Urinary bladder (tissue), 4 donors: ENCODE measurements around the gene IL1RN. TPM values are rescaled to one million over a fixed set of nuclear protein-coding genes. Genes with fewer than 3 reads are reported as not detected.

ENCODE experiments used
- DNase-seq: peaks from one replicate; pipeline ENCODE4 v3.0.0-alpha.2; 2015; ENCODE audit errors: extremely low spot score
- H3K27ac ChIP-seq: one replicate; pipeline ENCODE4 v1.5.1; 2013; ENCODE audit warnings: low read depth, mild to moderate bottlenecking, moderate library complexity
- H3K36me3 ChIP-seq: one replicate; pipeline ENCODE4 v1.6.1; 2013; ENCODE audit warnings: mild to moderate bottlenecking, moderate library complexity; ENCODE audit not compliant: insufficient read depth
- H3K4me1 ChIP-seq: one replicate; pipeline ENCODE4 v1.6.1; 2013; ENCODE audit warnings: mild to moderate bottlenecking, moderate library complexity; ENCODE audit not compliant: insufficient read depth
- H3K4me3 ChIP-seq: one replicate; pipeline ENCODE4 v1.5.1; 2013; ENCODE audit warnings: low read depth, low read length
- WGBS: extraction: QIAGEN DNeasy Blood & Tissue Kit; methylation state at CpG from one replicate; pipeline ENCODE4 v1.1.7; 2013; 5-methylcytosine and 5-hydroxymethylcytosine counted together
- polyA plus RNA-seq: library from polyadenylated mRNA; stranded (reverse); fragments of 200-250 nt; gene quantifications from one replicate; pipeline ENCODE4 v1.2.3, GENCODE V29; 2013
- total RNA-seq: library from RNA; depleted of rRNA; stranded (reverse); fragments of >200 nt; gene quantifications from one replicate; pipeline ENCODE4 v1.2.3, GENCODE V29; 2014
- donor health status: healthy with polysubstance abuse.
- donor health status: healthy.

Gene IL1RN
- total and polyA plus RNA-seq, 2 donors: 4.9 to 6.7 TPM

DNA sequence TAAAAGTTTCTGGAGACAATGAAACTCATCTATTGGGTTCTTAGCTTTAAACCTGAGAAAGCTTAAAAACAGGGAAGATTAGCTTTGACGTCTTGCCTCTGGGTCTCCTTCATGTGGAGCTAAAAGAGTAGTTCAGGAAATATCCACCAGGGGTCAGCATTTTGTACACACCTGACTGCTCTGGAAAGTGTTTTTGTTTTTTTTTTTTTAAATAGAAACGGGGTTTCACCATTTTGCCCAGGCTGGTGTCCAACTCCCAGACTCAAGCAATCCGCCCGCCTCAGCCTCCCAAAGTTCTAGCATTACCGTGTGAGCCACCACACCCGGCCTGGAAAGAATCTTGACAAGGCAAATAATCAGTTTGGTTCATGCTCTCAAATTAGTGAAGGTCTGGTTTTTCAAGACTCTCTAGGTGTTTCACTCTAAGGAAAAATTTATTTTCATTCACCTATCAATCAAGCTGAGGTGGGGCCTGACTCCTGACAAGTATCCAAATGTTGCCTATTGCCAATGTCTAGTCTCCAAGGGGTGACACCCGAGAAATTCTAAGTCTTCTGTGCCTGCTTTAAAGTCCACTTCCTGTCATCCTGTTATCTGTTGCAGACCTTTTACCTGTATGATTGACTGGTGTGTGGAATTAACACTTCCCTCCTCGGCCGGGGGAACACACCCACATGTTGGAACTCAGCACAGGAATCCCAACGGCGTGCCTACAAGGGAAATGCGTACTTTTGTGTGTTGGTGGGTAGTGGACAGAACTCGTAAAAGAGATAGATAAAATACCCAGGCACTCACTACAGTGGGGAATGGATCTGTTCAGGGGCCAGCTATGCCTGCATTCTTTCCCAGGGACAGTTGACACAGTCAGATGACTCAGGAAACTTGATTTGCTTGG lies 11.3 kb downstream of the IL1RN start:
- no peak overlapping the region for H3K4me3 ChIP-seq
- H3K27ac ChIP-seq: no peak overlapping the region
- WGBS: 32% methylated on average over 13 of the region's 13 CpGs
- no peaks in the 10 kb centered on the region for H3K36me3 ChIP-seq
- no peaks in the 10 kb centered on the region for H3K4me1 ChIP-seq
- peak; percentile 53 for DNase-seq

DNA sequence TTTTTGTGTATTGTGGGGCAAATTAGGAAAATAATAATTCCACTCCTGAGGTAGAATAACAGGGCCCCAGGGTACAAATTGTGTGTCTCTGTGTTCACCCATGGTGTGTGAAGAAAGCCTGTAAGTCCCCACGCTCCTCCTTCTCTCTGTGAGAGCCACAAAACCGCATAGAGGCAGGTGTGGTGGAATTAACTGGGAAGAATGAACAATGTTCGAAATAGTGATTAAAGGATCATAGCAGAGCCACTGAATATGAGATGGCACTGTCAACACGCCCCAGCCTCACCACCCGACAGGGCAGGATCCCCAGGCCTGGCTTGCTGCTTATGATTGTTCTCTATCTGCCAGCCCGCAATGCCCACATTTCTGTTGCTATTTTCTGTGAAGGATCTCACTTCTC lies 14.1 kb downstream of the IL1RN start:
- Histone ChIP-seq H3K27ac (no peak overlapping the region), H3K4me1 (no peaks in the 10 kb centered on the region), H3K36me3 (no peaks in the 10 kb centered on the region), H3K4me3 (no peak overlapping the region)
- DNase-seq: no peak
- WGBS: 93% methylated on average over 6 of the region's 6 CpGs

DNA sequence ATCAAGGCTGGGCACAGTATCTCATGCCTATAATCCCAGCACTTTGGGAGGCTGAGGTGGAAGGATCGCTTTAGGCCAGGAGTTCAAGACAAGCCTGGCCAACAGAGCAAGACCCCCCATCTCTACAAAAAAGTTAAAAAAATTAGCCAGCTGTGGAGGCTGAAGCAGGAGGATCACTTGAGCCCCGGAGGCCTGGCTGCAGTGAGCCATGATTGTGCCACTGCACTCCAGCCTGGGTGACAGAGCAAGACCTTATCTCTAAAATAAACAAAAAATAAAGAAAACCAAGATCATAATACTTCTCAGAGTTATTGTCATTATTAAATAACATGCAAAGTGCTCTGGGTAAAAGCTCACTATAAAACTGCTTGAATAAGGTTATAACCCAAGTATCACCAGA lies 14.9 kb downstream of the IL1RN start:
- no peak overlapping the region for H3K4me3 ChIP-seq
- H3K36me3 ChIP-seq: no peaks in the 10 kb centered on the region
- H3K4me1 ChIP-seq: no peaks in the 10 kb centered on the region
- 84% methylated on average over 2 of the region's 2 CpGs for WGBS
- no peak overlapping the region for H3K27ac ChIP-seq
- no peak for DNase-seq

DNA sequence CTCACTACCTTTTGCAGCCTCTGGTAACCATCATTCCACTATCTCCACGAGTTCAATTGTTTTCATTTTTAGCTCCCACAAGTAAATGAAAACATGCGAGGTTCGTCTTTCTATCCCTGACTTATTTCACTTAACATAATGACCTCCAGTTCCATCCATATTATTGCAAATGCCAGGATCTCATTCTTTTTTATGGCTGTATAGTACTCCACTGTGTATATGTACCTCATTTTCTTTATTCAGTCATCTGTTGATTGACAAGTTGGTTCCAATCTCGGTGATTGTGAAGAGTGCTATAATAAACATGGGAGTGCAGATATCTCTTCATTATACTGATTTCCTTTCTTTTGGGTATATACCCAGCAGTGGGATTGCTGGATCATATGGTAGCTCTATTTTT lies 16.9 kb downstream of the IL1RN start:
- Histone ChIP-seq H3K27ac (no peak overlapping the region), H3K4me3 (no peak overlapping the region), H3K4me1 (no peaks in the 10 kb centered on the region), H3K36me3 (no peaks in the 10 kb centered on the region)
- no peak for DNase-seq
- 87% methylated on average over 4 of the region's 4 CpGs for WGBS

DNA sequence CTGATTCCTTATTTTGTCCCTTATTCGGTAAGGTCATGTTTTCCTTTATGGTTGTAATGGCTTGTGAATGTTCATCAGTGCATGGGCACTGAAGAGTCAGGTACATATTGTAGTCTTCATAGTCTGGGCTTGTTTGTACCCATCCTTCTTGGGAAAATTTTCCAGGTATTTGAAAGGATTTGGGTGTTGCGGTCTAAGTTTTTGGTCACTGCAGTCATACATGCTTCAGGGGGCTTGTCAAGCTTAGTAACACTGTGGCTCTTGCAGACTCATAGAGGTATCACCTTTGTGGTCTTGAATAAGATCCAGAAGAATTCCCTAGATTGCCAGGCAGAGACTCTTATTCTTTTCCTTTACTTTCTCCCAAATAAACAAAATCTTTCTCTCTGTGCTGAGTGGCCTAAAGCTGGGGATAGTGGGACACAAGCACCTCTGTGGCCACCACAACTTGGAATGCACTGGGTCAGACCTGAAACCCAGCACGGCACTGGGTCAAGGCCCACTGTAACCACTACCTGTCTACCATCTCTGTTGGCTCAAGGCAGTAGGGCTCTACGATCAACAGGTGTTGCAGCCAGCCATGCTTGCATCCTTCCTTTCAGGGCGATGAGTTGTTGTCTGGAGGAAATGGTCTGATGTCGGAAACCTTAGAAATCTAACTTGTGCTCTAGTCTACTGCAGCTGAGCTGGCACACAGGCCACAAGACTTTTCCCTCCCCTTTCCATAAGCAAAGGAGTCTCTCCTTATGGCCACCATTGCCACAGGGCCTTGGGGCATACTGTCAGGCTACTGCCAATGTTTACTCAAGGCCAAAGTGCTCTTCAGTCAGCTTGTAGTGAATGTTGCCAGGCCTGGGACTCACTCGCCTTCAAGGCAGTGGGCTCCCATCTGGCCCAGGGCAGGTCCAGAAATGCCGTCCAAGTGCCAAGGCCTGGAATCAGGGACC lies 21.5 kb downstream of the IL1RN start:
- H3K36me3 ChIP-seq: no peaks in the 10 kb centered on the region
- 79% methylated on average over 8 of the region's 8 CpGs for WGBS
- no peaks in the 10 kb centered on the region for H3K4me1 ChIP-seq
- no peak for DNase-seq
- no peak overlapping the region for H3K4me3 ChIP-seq
- no peak overlapping the region for H3K27ac ChIP-seq

DNA sequence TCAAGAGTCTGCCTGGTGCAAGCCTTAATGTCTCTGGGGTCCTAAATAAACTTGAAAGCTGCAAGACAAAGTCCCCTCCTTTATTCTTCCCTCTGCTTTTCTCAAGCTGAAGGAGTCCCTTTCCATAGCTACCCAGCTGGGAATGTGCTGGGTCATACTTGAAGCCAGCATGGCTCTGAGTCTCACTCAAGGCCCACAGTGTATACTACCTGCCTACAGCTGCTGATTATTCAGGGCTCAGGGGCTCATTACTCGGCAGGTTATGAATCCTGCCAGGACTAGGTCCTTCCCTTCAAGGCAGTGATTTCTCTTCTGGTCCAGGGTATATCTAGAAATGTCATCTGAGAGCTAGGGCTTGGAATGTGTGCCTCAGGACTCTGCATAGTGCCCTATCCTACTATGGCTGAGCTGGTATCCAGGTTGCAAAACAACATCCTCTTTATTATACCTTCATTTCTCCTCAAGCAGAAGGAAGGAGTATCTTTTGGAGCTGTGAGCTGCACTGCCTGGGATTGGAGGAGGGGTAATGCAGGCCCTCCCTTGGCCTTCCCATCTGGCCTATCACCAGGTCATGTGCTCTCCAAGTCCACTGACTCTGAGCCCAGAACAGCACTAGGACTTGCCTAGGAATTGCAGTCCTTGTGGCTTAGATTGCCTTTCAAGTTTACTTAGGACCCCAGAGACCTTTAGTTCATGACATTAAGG lies 22.3 kb downstream of the IL1RN start:
- H3K27ac ChIP-seq: no peak overlapping the region
- DNase-seq: no peak
- H3K36me3 ChIP-seq: no peaks in the 10 kb centered on the region
- H3K4me1 ChIP-seq: no peaks in the 10 kb centered on the region
- no peak overlapping the region for H3K4me3 ChIP-seq
- 90% methylated on average over 1 of the region's 1 CpG for WGBS

DNA sequence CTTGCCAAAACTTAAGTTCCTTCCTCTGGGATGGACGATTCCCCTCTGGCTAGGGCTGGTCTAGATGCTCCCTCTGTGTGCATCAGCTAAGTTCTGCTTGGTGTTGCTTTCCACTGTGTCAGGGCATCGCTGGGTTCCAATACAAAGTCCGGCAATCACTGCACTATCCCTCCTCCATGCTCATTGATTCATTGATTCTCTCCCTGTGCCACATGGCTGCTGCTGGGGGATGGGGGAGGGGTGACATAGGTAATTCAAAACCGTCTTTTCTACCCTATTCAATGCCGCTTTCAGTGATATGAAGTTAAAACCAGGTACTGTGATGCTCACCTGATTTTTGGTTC lies 22.8 kb downstream of the IL1RN start:
- H3K36me3 ChIP-seq: no peaks in the 10 kb centered on the region
- DNase-seq: no peak
- H3K27ac ChIP-seq: no peak overlapping the region
- WGBS: 84% methylated on average over 5 of the region's 5 CpGs
- H3K4me3 ChIP-seq: no peak overlapping the region
- no peaks in the 10 kb centered on the region for H3K4me1 ChIP-seq

DNA sequence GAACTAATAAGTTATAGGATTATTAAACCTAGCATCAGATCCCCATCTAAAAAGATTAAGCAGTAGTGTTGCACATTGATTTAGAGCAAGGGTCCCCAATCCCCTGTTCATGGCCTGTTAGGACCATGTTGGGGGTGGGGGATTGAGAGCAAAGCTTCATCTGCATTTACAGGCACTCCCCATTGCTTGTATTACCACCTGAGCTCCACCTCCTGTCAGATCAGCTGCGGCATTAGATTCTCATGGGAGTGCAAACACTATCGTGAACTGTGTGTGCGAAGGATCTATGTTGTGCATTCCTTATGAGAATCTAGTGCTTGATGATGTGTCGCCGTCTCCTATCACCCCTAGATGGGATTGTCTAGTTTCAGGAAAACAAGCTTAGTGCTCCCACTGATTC lies 27.9 kb downstream of the IL1RN start:
- WGBS: 94% methylated on average over 5 of the region's 5 CpGs
- no peak overlapping the region for H3K4me3 ChIP-seq
- no peak for DNase-seq
- H3K27ac ChIP-seq: no peak overlapping the region
- no peaks in the 10 kb centered on the region for H3K36me3 ChIP-seq
- H3K4me1 ChIP-seq: no peaks in the 10 kb centered on the region

DNA sequence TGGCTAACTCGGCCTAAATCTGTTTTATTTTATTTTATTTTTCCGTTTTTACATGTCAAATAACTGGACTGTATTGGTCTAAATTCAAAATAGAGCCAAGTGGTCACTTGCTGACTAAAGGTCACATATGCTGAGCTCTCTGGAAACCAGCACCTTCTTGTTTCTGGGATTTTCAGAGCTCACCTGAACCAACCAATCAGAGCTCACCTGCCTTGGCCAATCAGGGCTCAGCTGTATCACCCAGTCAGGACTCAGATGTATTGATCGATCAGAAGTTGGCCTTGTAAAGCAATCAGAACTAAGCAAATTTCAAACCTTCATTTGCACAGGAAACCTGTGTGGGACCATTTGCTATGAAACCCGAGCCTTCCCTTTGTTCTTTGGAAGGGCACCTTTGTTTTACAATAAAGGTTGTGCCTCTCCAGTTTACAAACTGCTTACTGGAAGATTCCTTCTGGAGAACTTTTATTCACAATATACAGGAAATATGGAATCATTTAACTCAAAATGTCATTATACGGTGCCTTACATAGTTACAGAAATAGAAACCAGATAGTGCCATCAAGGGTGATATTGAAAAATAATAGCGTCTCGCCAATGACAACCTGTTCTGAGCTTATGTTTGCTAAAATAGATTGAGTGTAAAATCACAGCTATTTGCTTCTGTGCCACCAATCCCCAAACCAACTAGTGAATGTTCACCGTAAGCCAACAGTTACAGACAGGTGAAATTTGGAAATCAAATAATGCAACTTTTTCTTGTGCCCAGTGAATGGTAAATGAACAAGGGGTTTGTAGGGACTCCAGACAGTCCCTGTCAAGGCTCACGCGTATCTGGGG lies 29.1 kb downstream of the IL1RN start:
- Histone ChIP-seq H3K27ac (peak overlapping the region; percentile 45), H3K36me3 (no peaks in the 10 kb centered on the region), H3K4me1 (no peaks in the 10 kb centered on the region), H3K4me3 (peak overlapping the region; percentile 58)
- no peak for DNase-seq
- WGBS: 55% methylated on average over 10 of the region's 10 CpGs

DNA sequence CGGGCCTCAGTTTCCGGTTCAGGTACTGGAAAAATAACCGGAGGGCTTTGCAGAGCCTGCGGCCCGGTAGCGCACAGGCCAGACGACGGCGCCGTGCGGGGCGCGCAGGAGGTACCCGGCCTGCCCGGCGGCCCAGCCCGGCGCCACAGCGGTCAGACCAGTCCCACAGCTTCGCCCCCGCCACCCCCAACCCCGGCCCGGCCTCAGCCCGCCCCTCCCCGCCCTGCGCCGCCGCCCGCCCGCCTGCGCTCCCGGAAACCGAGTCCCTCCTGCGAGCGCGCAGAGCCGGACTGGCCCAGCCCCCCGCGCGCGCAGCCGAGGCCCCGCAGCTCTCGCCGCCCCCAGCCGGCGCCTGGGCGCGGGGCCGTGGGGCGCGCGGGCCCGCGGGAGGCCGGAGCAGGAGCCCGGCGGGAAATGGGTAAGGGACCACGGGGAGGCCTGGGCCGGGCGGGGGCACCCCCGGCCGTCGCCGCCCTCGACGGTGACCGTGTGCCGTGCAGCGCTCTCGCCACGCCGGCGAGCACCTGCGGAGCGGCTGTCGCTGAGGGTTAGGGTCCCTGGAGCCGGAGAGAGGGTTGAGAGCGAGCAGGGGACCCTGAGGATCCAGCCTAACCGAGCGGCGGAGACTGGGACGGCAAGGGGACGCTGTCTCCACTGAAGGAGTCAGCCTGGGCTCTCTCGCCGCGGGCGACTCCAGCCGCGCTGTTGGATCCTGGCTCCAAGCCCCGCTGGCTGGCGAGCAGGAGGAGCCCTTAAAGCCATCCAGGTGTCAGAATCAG lies 29.9 kb downstream of the IL1RN start:
- no peak for DNase-seq
- Histone ChIP-seq H3K4me3 (peak overlapping the region; percentile 58), H3K4me1 (no peaks in the 10 kb centered on the region), H3K36me3 (no peaks in the 10 kb centered on the region), H3K27ac (peak overlapping the region; percentile 49)
- WGBS: under 1% methylated on average over 92 of the region's 92 CpGs

DNA sequence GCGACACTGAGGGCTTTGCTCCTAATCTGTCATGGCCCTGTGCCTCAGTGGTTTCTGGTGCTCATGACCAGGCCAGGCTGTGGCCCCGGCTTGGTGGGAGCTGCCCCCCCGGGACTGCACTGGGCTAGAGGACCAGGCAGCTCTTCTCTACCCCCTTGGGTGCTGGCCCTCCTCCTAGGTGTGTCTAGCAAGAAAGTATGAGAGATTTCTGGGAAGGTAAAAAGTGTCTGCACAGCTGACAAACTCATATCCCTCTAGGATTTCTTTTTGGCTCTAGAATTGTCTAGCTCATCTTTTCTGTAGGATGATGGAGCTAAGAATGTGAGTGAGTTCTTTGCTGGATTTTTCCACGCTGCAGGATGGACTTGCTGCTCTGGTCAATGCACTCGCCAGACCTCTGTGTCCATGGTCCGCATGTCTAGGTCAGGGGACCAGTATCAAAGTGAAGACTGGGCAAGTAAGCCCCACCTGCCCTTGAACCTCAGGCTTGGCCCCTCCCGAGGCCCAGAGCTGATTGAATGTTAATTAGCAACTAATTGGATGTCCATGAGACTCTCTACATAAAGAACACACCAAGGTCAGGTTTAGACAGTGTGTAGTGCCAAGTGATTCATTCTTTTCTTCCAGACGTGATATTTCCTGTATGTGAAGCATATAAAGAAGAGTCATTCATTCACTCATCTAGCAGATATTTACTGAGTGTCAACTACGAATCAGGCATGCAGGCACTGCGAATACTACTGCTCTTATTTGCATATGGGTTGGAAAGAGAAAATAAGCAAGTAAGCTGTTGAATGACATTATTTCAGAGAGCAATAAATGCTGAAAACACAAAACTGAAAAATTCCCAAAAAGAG lies 30.7 kb downstream of the IL1RN start:
- no peak for DNase-seq
- Histone ChIP-seq H3K4me3 (peak overlapping the region; percentile 58), H3K4me1 (no peaks in the 10 kb centered on the region), H3K27ac (peak overlapping the region; percentile 1), H3K36me3 (no peaks in the 10 kb centered on the region)
- WGBS: 53% methylated on average over 10 of the region's 10 CpGs
